ENCODE results near the gene HDLBP.
A peak's percentile ranks its signal among the peaks of the same experiment; 100 is the strongest.

Gene HDLBP

GRCh38 chr2:241271706-241272302 is 43.7 kb downstream of the HDLBP start:
- H3K27ac ChIP-seq: peak overlapping the region; percentile 46
- H3K79me2 ChIP-seq: peaks cover 23% of the 10 kb centered on the region
- H3K4me2 ChIP-seq (ENCODE audit: low read length): peak overlapping the region; percentile 70
- H2AFZ ChIP-seq: peak overlapping the region; percentile 67
- H3K9me3 ChIP-seq (ENCODE audit: control insufficient read depth, low read length): no peaks in the 10 kb centered on the region
- no peak overlapping the region for H3K9ac ChIP-seq
- TF ChIP-seq CTCF (IDR thresholded peaks at IDR 0.05): no peak
- H3K4me3 ChIP-seq (ENCODE audit: low read depth, low read length): peak overlapping the region; percentile 59
- H3K4me1 ChIP-seq: peaks cover 10% of the 10 kb centered on the region
- no peaks in the 10 kb centered on the region for H3K27me3 ChIP-seq (ENCODE audit: control insufficient read depth, insufficient read depth, low read length)
- no peaks in the 10 kb centered on the region for H3K36me3 ChIP-seq (ENCODE audit: control insufficient read depth, insufficient read depth, low read length)

GRCh38 chr2:241270531-241270930 is 44.9 kb downstream of the HDLBP start:
- no peaks in the 10 kb centered on the region for H3K36me3 ChIP-seq (ENCODE audit: control insufficient read depth, insufficient read depth, low read length)
- H3K4me3 ChIP-seq (ENCODE audit: low read depth, low read length): no peak overlapping the region
- peaks cover 10% of the 10 kb centered on the region for H3K4me1 ChIP-seq
- no peak overlapping the region for H3K27ac ChIP-seq
- peaks cover 30% of the 10 kb centered on the region for H3K79me2 ChIP-seq
- no peak overlapping the region for H2AFZ ChIP-seq
- TF ChIP-seq CTCF (IDR thresholded peaks at IDR 0.05): no peak
- no peaks in the 10 kb centered on the region for H3K27me3 ChIP-seq (ENCODE audit: control insufficient read depth, insufficient read depth, low read length)
- no peak overlapping the region for H3K4me2 ChIP-seq (ENCODE audit: low read length)
- no peak overlapping the region for H3K9ac ChIP-seq
- H3K9me3 ChIP-seq (ENCODE audit: control insufficient read depth, low read length): no peaks in the 10 kb centered on the region

GRCh38 chr2:241269707-241270520 is 45.6 kb downstream of the HDLBP start:
- Histone ChIP-seq H3K27ac (no peak overlapping the region), H3K79me2 (peaks cover 33% of the 10 kb centered on the region), H3K9me3 (ENCODE audit: control insufficient read depth, low read length) (no peaks in the 10 kb centered on the region), H3K4me3 (ENCODE audit: low read depth, low read length) (no peak overlapping the region), H3K27me3 (ENCODE audit: control insufficient read depth, insufficient read depth, low read length) (no peaks in the 10 kb centered on the region), H3K36me3 (ENCODE audit: control insufficient read depth, insufficient read depth, low read length) (no peaks in the 10 kb centered on the region), H3K4me2 (ENCODE audit: low read length) (peak overlapping the region; percentile 40), H2AFZ (no peak overlapping the region), H3K4me1 (peaks cover 10% of the 10 kb centered on the region), H3K9ac (no peak overlapping the region)
- TF ChIP-seq CTCF (IDR thresholded peaks at IDR 0.05): no peak

- H3K4me2 ChIP-seq (ENCODE audit: low read length): peak overlapping the region; percentile 40
- H2AFZ ChIP-seq: no peak overlapping the region
- peaks cover 37% of the 10 kb centered on the region for H3K79me2 ChIP-seq
- H3K36me3 ChIP-seq (ENCODE audit: control insufficient read depth, insufficient read depth, low read length): no peaks in the 10 kb centered on the region
- TF ChIP-seq CTCF (IDR thresholded peaks at IDR 0.05): no peak
- no peaks in the 10 kb centered on the region for H3K9me3 ChIP-seq (ENCODE audit: control insufficient read depth, low read length)
- H3K4me3 ChIP-seq (ENCODE audit: low read depth, low read length): no peak overlapping the region
- H3K27ac ChIP-seq: no peak overlapping the region
- no peak overlapping the region for H3K9ac ChIP-seq
- no peaks in the 10 kb centered on the region for H3K27me3 ChIP-seq (ENCODE audit: control insufficient read depth, insufficient read depth, low read length)
- H3K4me1 ChIP-seq: peaks cover 10% of the 10 kb centered on the region
Observed at GRCh38 chr2:241268716-241269445, 46.6 kb downstream of the HDLBP start.

Measured in parathyroid adenoma (tissue), 2 donors.